Ovary (tissue), 3 donors: ENCODE data around the gene FMN1.

Experiments used
- EP300 ChIP-seq: sonication (generic); formaldehyde crosslinking; IDR thresholded peaks from one replicate; pipeline ENCODE4 v1.6.1; 2017; ENCODE audit warnings: antibody characterized with exemption
- POLR2A ChIP-seq: fragments of 450-650 bp; IDR thresholded peaks from one replicate; pipeline ENCODE4 v1.6.1; 2017; ENCODE audit warnings: antibody characterized with exemption, mild to moderate bottlenecking, moderate library complexity
- TF ChIP-seq, protein P1 (sequence below), 3 donors: fragments of 450-650 bp in 2 of 3; fragments of 200-600 bp in 1 of 3; IDR thresholded peaks; one replicate each; pipeline versions ENCODE4 v1.5.1 to v1.8.0; 2016 to 2022; ENCODE audit warnings: antibody characterized with exemption in 3 of 3, mild to moderate bottlenecking in 1 of 3
- donor health status: DM: no; HTN: no; CAD: no.

DNA sequence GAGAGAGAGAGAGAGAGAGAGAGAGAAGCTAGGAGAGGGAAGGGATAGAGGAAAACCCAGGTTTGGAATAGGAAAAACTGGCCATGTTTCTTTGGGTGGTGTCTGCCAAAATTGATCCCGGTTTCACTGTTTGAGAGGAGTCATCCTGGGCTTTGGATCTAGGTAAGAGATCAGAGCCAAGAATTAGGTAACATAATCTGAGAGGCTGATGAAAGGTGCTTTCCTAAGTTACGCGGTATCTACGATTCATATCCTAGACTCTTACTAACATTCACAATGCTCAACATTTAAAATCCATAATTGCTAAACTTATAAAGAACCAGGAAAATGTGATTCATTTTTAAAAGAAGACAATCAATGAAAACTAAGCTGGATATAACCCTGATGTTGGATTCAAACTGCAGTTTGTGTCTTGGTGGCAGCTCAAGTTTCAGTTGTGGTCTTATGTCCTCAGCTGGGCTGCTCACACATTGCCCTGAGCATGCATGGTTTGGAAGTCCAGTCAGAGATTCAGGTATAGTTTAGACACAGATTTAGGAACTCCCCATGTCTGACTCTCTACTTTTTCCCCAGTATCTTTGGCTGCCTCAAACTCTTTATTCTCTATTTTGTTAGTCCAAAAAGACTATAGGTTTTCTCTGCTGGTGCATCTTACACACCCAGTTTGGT lies 42.5 kb upstream of the FMN1 start:
- TF ChIP-seq, protein P1, sequence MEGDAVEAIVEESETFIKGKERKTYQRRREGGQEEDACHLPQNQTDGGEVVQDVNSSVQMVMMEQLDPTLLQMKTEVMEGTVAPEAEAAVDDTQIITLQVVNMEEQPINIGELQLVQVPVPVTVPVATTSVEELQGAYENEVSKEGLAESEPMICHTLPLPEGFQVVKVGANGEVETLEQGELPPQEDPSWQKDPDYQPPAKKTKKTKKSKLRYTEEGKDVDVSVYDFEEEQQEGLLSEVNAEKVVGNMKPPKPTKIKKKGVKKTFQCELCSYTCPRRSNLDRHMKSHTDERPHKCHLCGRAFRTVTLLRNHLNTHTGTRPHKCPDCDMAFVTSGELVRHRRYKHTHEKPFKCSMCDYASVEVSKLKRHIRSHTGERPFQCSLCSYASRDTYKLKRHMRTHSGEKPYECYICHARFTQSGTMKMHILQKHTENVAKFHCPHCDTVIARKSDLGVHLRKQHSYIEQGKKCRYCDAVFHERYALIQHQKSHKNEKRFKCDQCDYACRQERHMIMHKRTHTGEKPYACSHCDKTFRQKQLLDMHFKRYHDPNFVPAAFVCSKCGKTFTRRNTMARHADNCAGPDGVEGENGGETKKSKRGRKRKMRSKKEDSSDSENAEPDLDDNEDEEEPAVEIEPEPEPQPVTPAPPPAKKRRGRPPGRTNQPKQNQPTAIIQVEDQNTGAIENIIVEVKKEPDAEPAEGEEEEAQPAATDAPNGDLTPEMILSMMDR (IDR thresholded peaks at IDR 0.05) = no peak
- TF ChIP-seq POLR2A (no peak), EP300 (no peak)
